ENCODE measurements around the gene PPP1R14D.

PPP1R14D gene

GRCh38 chr15:40776537-40777141 lies 51.9 kb downstream of the PPP1R14D start:
- peak; percentile 60 for DNase-seq

GRCh38 chr15:40775740-40776536 lies 52.6 kb downstream of the PPP1R14D start:
- DNase-seq, result no peak

GRCh38 chr15:40775007-40775406 lies 53.5 kb downstream of the PPP1R14D start:
- DNase-seq, result no peak

GRCh38 chr15:40773902-40774301 lies 54.6 kb downstream of the PPP1R14D start:
- DNase-seq, result no peak

- DNase-seq, result no peak
Observed at GRCh38 chr15:40773496-40773895, 55.0 kb downstream of the PPP1R14D start.

GRCh38 chr15:40772014-40772413 lies 56.5 kb downstream of the PPP1R14D start:
- DNase-seq, result no peak

GRCh38 chr15:40771242-40771641 lies 57.3 kb downstream of the PPP1R14D start:
- DNase-seq, result no peak

GRCh38 chr15:40770147-40770721 lies 58.3 kb downstream of the PPP1R14D start:
- DNase-seq, result no peak

GRCh38 chr15:40769274-40770146 lies 59.0 kb downstream of the PPP1R14D start, which contains the start of gene C15orf62:
Gene C15orf62 (plus strand): TSS chr15:40769980. CDS start chr15:40770496, 516 bp downstream.
- peak; percentile 69 for DNase-seq

- no peak for DNase-seq
Observed at GRCh38 chr15:40768521-40769273, 59.8 kb downstream of the PPP1R14D start.

GRCh38 chr15:40767838-40768500 lies 60.5 kb downstream of the PPP1R14D start:
- DNase-seq, result no peak

- DNase-seq, result no peak
Observed at GRCh38 chr15:40766906-40767837, 61.3 kb downstream of the PPP1R14D start.

GRCh38 chr15:40766194-40766815 lies 62.2 kb downstream of the PPP1R14D start:
- DNase-seq, result no peak

All from CD4-positive, alpha-beta T cell treated with Interleukin-15 for 1 hour (primary cell).